ENCODE measurements around the gene LNX1. TPM values are rescaled to one million over a fixed set of nuclear protein-coding genes. Genes with fewer than 3 reads are reported as not detected.

The LNX1 gene
- total and polyA plus RNA-seq, 10 of the 15 experiments (the other 5 are each of a cell fraction or from before 2014, with no cell fraction given) = 0.72 to 1.4 (median 1.0) TPM

GRCh38 chr4:53614591-53614990, 23.3 kb upstream of the LNX1 start:
- Histone ChIP-seq H4K20me1 (ENCODE audit: control insufficient read depth, insufficient read depth) (no peaks in the 10 kb centered on the region), H3K79me2 (ENCODE audit: control insufficient read depth, insufficient read depth, low read length) (no peaks in the 10 kb centered on the region), H2AFZ (ENCODE audit: control insufficient read depth, low read depth, low read length) (no peak overlapping the region), H3K4me3 (no peak overlapping the region), H3K4me2 (ENCODE audit: control insufficient read depth, insufficient read depth) (no peak overlapping the region), H3K27ac (ENCODE audit: control insufficient read depth, insufficient read depth) (no peak overlapping the region), H3K9ac (ENCODE audit: control insufficient read depth, insufficient read depth, low read length) (no peak overlapping the region), H3K9me3 (replicated peaks; ENCODE audit: control insufficient read depth, insufficient read depth, low read length) (peaks cover 3% of the 10 kb centered on the region; the same call in 2 of the 3 replicates), H3K4me1 (ENCODE audit: control insufficient read depth, insufficient read depth, low read length) (no peaks in the 10 kb centered on the region), H3K27me3 (replicated peaks in 1 of 2; ENCODE audit: control insufficient read depth in 2 of 2, insufficient read depth in 2 of 2, low read length in 1 of 2) (no peaks in the 10 kb centered on the region), H3K36me3 (ENCODE audit: control insufficient read depth in 2 of 2, insufficient read depth in 2 of 2, low read length in 1 of 2) (no peaks in the 10 kb centered on the region)
- ChIA-PET RAD21 (ENCODE audit: unreplicated experiment) (no interaction called here), SMC1A (ENCODE audit: uncharacterized antibody, unreplicated experiment) (interaction anchor here (0.9 to 1.1 kb wide), 2 partner anchors 26 to 1130 kb away, joined by 3 to 4 read pairs; no protein-coding TSS in a partner anchor), POLR2A (no interaction called here), CTCF (interaction anchor here (1.6 kb wide), 1 partner anchor 39 kb away, joined by 3 read pairs; no protein-coding TSS in a partner anchor)
- DNase-seq (ENCODE audit: low read depth, low spot score) (no peak), ATAC-seq (no peak), FAIRE-seq (no peak)
- BruUV-seq (replicated peaks) = no TSS peak
- in situ Hi-C loops (cut with MboI) (no loop called here), intact Hi-C loops (cut with micrococcal nuclease; ENCODE audit: unreplicated experiment) (no loop called here)
- TF ChIP-seq POLR2A (IDR thresholded peaks at IDR 0.05; ENCODE audit: low read depth, low read length) (no peak), NFYB (IDR thresholded peaks at IDR 0.05; ENCODE audit: insufficient read depth, low read depth, low read length) (no peak), LARP7 (IDR thresholded peaks at IDR 0.05) (no peak), ZNF622 (IDR thresholded peaks at IDR 0.05) (no peak), PBX3 (IDR thresholded peaks at IDR 0.05; ENCODE audit: insufficient replicate concordance, low read depth, low read length) (no peak), STAT1 (conservative IDR thresholded peaks at IDR 0.05) (no peak), ZBTB4 (CRISPR knock-in tag; IDR thresholded peaks at IDR 0.05) (no peak), ZNF24 (IDR thresholded peaks at IDR 0.05) (no peak), BACH1 (IDR thresholded peaks at IDR 0.05; ENCODE audit: borderline replicate concordance) (no peak), MTA3 (IDR thresholded peaks at IDR 0.05; ENCODE audit: borderline replicate concordance, low read length) (no peak), HCFC1 (IDR thresholded peaks at IDR 0.05; ENCODE audit: low read length) (no peak), MEF2A (IDR thresholded peaks at IDR 0.05; ENCODE audit: insufficient read depth, low read depth, low read length) (no peak), PAX8 (IDR thresholded peaks at IDR 0.05) (no peak), CBX3 (IDR thresholded peaks at IDR 0.05; ENCODE audit: borderline replicate concordance, low read depth) (no peak), SMARCA5 (IDR thresholded peaks at IDR 0.05) (no peak), POLR2AphosphoS2 (IDR thresholded peaks at IDR 0.05; ENCODE audit: low read depth, low read length) (no peak), ZSCAN29 (IDR thresholded peaks at IDR 0.05) (no peak)
- 64% methylated on average over 3 of the region's 3 CpGs for whole genome bisulfite sequencing (ENCODE audit: insufficient coverage, insufficient replicate concordance, low lambda C conversion rate, missing lambda C conversion rate)

All from GM12878 (cell line).